HEK293 (cell line): Measurements from ENCODE around the gene CLDN6.

ENCODE experiments used
- CTCF ChIA-PET: fragments of 350-600 bp; formaldehyde crosslinking; extraction: SDS; loops from one replicate; lab custom pipeline; 2021; ENCODE audit warnings: antibody characterized with exemption; lab: Yijun Ruan, JAX
- POLR2A ChIA-PET: fragments of 300-600 bp; formaldehyde crosslinking; extraction: SDS; loops from one replicate; lab custom pipeline; 2020; ENCODE audit warnings: antibody characterized with exemption, inconsistent platforms; lab: Yijun Ruan, JAX
- H3K27ac ChIP-seq: fragments of 200-500 bp; sonication (Bioruptor generic); 2 replicates; pipeline ENCODE4 v1.5.1; 2014; ENCODE audit warnings: low read depth, low read length, control low read depth, inconsistent platforms; ENCODE audit errors: extremely low read depth
- H3K36me3 ChIP-seq, 2 experiments: fragments of 200-500 bp in 1 of 2; sonication (Bioruptor generic) in 1 of 2; 1 replicate in 1 of 2; 2 replicates in 1 of 2; pipeline ENCODE4 v1.5.1; 2014 to 2017; ENCODE audit warnings: inconsistent platforms in 2 of 2, low read length in 2 of 2; ENCODE audit not compliant: control insufficient read depth in 2 of 2, insufficient read depth in 1 of 2
- H3K4me1 ChIP-seq: fragments of 200-500 bp; sonication (Bioruptor generic); 2 replicates; pipeline ENCODE4 v1.5.1; 2014; ENCODE audit warnings: mild to moderate bottlenecking, low read length, inconsistent platforms; ENCODE audit not compliant: control insufficient read depth, insufficient read depth
- H3K4me3 ChIP-seq: 2 replicates; pipeline ENCODE4 v1.5.1; 2011; ENCODE audit warnings: low read depth, mild to moderate bottlenecking, control low read depth, low read length, moderate library complexity
- H3K9me3 ChIP-seq: fragments of 200-500 bp; sonication (Bioruptor generic); 2 replicates; pipeline ENCODE4 v1.5.1; 2014; ENCODE audit warnings: low read depth, low read length, inconsistent platforms; ENCODE audit not compliant: control insufficient read depth, insufficient read depth
- CTCF ChIP-seq: fragments of 450-650 bp; formaldehyde crosslinking; IDR thresholded peaks from 2 replicates; pipeline ENCODE4 v1.5.1; 2016; ENCODE audit warnings: missing biosample characterization, missing genetic modification characterization
- KLF1 ChIP-seq: fragments of 450-650 bp; formaldehyde crosslinking; IDR thresholded peaks from 2 replicates; pipeline ENCODE4 v1.5.1; 2016; ENCODE audit warnings: missing biosample characterization, missing genetic modification characterization
- MYNN ChIP-seq: fragments of 450-650 bp; formaldehyde crosslinking; IDR thresholded peaks from 2 replicates; pipeline ENCODE4 v1.5.1; 2016; ENCODE audit warnings: missing biosample characterization, missing genetic modification characterization, borderline replicate concordance
- PRDM2 ChIP-seq: fragments of 450-650 bp; formaldehyde crosslinking; IDR thresholded peaks from 2 replicates; pipeline ENCODE4 v1.5.1; 2016; ENCODE audit warnings: missing biosample characterization, missing genetic modification characterization, borderline replicate concordance
- ZBTB11 ChIP-seq: fragments of 450-650 bp; formaldehyde crosslinking; conservative IDR thresholded peaks from 2 replicates; pipeline ENCODE4 v1.5.1; 2016; ENCODE audit warnings: low read depth, missing biosample characterization, missing genetic modification characterization
- ZFHX2 ChIP-seq: fragments of 450-650 bp; formaldehyde crosslinking; conservative IDR thresholded peaks from 2 replicates; pipeline ENCODE4 v1.5.1; 2016; ENCODE audit warnings: missing biosample characterization, missing genetic modification characterization
- ZIC2 ChIP-seq: fragments of 450-650 bp; formaldehyde crosslinking; IDR thresholded peaks from 2 replicates; pipeline ENCODE4 v1.5.1; 2016; ENCODE audit warnings: missing biosample characterization, missing genetic modification characterization
- ZNF16 ChIP-seq: fragments of 450-650 bp; formaldehyde crosslinking; IDR thresholded peaks from 2 replicates; pipeline ENCODE4 v1.5.1; 2016; ENCODE audit warnings: low read depth, missing biosample characterization, missing genetic modification characterization
- ZNF366 ChIP-seq: fragments of 450-650 bp; formaldehyde crosslinking; conservative IDR thresholded peaks from 2 replicates; pipeline ENCODE4 v1.5.1; 2016; ENCODE audit warnings: missing biosample characterization, missing genetic modification characterization
- ZNF37A ChIP-seq: fragments of 450-650 bp; IDR thresholded peaks from 2 replicates; pipeline ENCODE4 v1.5.1; 2018; ENCODE audit warnings: missing biosample characterization, missing genetic modification characterization
- ZNF677 ChIP-seq: fragments of 450-650 bp; IDR thresholded peaks from 2 replicates; pipeline ENCODE4 v1.5.0; 2018; ENCODE audit warnings: missing biosample characterization, mild to moderate bottlenecking, missing genetic modification characterization, moderate library complexity
- ZNF701 ChIP-seq: fragments of 450-650 bp; formaldehyde crosslinking; IDR thresholded peaks from 2 replicates; pipeline ENCODE4 v1.5.1; 2016; ENCODE audit warnings: missing biosample characterization, missing genetic modification characterization
- TF ChIP-seq, protein P1 (sequence below): fragments of 450-650 bp; formaldehyde crosslinking; IDR thresholded peaks from 2 replicates; pipeline ENCODE4 v1.5.1; 2016; ENCODE audit warnings: missing biosample characterization, missing genetic modification characterization, low read depth
- TF ChIP-seq, protein P2 (sequence below): fragments of 450-650 bp; formaldehyde crosslinking; IDR thresholded peaks from 2 replicates; pipeline ENCODE4 v1.5.1; 2016; ENCODE audit warnings: missing biosample characterization, missing genetic modification characterization

CLDN6 gene

GRCh38 chr16:3012828-3013420 is 5.1 kb downstream of the CLDN6 start, which contains the start of gene CLDN9:
Gene CLDN9, plus strand, starts transcription at chr16:3012923. Its CDS starts 440 bp downstream, at chr16:3013363.
- no peaks in the 10 kb centered on the region; the same call in 1 of the 2 replicates for H3K4me1 ChIP-seq
- H3K27ac ChIP-seq, result no peak within 1 kb of the TSS
- H3K9me3 ChIP-seq, result no peaks in the 10 kb centered on the region
- H3K36me3 ChIP-seq, result no peaks in the 10 kb centered on the region
- TF ChIP-seq ZNF701 (tag by site-specific recombination), result no peak
- TF ChIP-seq ZIC2 (tag by site-specific recombination), result peak; percentile 74
- TF ChIP-seq KLF1, result peak; percentile 80
- no peak for TF ChIP-seq ZBTB11 (tag by site-specific recombination)
- TF ChIP-seq ZFHX2 (tag by site-specific recombination), result no peak
- no peak for TF ChIP-seq ZNF366 (tag by site-specific recombination)
- peak; percentile 71; the same call in 1 of the 2 replicates for TF ChIP-seq ZNF677 (tag by site-specific recombination)
- TF ChIP-seq CTCF, result no peak
- TF ChIP-seq, protein P1, sequence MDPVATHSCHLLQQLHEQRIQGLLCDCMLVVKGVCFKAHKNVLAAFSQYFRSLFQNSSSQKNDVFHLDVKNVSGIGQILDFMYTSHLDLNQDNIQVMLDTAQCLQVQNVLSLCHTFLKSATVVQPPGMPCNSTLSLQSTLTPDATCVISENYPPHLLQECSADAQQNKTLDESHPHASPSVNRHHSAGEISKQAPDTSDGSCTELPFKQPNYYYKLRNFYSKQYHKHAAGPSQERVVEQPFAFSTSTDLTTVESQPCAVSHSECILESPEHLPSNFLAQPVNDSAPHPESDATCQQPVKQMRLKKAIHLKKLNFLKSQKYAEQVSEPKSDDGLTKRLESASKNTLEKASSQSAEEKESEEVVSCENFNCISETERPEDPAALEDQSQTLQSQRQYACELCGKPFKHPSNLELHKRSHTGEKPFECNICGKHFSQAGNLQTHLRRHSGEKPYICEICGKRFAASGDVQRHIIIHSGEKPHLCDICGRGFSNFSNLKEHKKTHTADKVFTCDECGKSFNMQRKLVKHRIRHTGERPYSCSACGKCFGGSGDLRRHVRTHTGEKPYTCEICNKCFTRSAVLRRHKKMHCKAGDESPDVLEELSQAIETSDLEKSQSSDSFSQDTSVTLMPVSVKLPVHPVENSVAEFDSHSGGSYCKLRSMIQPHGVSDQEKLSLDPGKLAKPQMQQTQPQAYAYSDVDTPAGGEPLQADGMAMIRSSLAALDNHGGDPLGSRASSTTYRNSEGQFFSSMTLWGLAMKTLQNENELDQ (tag by site-specific recombination), result no peak
- no peak for TF ChIP-seq PRDM2 (tag by site-specific recombination)
- TF ChIP-seq MYNN (tag by site-specific recombination), result no peak
- TF ChIP-seq, protein P2, sequence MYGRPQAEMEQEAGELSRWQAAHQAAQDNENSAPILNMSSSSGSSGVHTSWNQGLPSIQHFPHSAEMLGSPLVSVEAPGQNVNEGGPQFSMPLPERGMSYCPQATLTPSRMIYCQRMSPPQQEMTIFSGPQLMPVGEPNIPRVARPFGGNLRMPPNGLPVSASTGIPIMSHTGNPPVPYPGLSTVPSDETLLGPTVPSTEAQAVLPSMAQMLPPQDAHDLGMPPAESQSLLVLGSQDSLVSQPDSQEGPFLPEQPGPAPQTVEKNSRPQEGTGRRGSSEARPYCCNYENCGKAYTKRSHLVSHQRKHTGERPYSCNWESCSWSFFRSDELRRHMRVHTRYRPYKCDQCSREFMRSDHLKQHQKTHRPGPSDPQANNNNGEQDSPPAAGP (tag by site-specific recombination), result 0 out of 2 replicates have a peak, but pooled peaks have one; percentile 17
- no peak for TF ChIP-seq ZNF37A (tag by site-specific recombination)
- TF ChIP-seq ZNF16 (tag by site-specific recombination), result no peak
- ChIA-PET POLR2A (interaction anchor here (0.6 to 1.4 kb wide), 4 partner anchors 8 to 15 kb away, joined by 3 to 5 read pairs (median 4); partner anchors contain the start of genes HCFC1R1 and THOC6), CTCF (interaction anchor here (0.6 kb wide), 1 partner anchor 29 kb away, joined by 3 read pairs; no protein-coding TSS in a partner anchor)
- H3K4me3 ChIP-seq, result no peak within 1 kb of the TSS
